H1 (cell line): ENCODE data around the gene PTPRJ. TPM values are rescaled to one million over a fixed set of nuclear protein-coding genes. Genes with fewer than 3 reads are reported as not detected.

Source experiments
- CHD2 ChIP-seq: IDR thresholded peaks from 2 replicates; pipeline ENCODE4 v1.6.1; 2012; ENCODE audit warnings: low read length, improper control_type of control experiment
- E2F6 ChIP-seq: IDR thresholded peaks from 2 replicates; pipeline ENCODE4 v1.6.1; 2012; ENCODE audit warnings: inconsistent platforms
- GTF2F1 ChIP-seq: IDR thresholded peaks from 2 replicates; pipeline ENCODE4 v1.6.1; 2012; ENCODE audit warnings: low read depth, low read length, improper control_type of control experiment, borderline replicate concordance
- polyA plus RNA-seq, 7 experiments: library from polyadenylated mRNA; depleted of rRNA in 3 of 7; stranded (reverse) in 5 of 7; unstranded in 2 of 7; fragments of >200 nt in 5 of 7; fragments of 200-250 nt in 2 of 7; gene quantifications; 1 replicate in 5 of 7; 2 replicates in 1 of 7; 4 replicates in 1 of 7; pipeline versions ENCODE4 v1.2.1 to v1.2.3, GENCODE V29; 2011 to 2013; ENCODE audit warnings: missing spikeins in 2 of 7, mixed read lengths in 2 of 7
- total RNA-seq: library from RNA; stranded (reverse); fragmentation: NEBNext Ultra II Directional; extraction: Animal tissue kit (Norgen Biotek cat#: 25700); gene quantifications from 2 replicates; pipeline ENCODE4 v1.2.1, GENCODE V29; 2021

The PTPRJ gene
- total and polyA plus RNA-seq, 2 of the 8 experiments (the other 6 are each of a cell fraction or from before 2014, with no cell fraction given): 4.4 to 22.6 TPM

- TF ChIP-seq E2F6 (no peak), GTF2F1 (no peak), CHD2 (no peak)
- TF ChIP-seq, all 59 proteins: peak for 0
These were observed 34.6 kb downstream of the PTPRJ start (continued) for GRCh38 chr11:48014917-48015316.
